Epithelial cell of proximal tubule (primary cell): Measurements from ENCODE around the gene CNNM2. TPM values are rescaled to one million over a fixed set of nuclear protein-coding genes. Genes with fewer than 3 reads are reported as not detected.

Source experiments
- DNase-seq: peaks from one replicate; pipeline ENCODE4 v3.0.0-alpha.2; 2011; ENCODE audit warnings: low read depth
- H3K4me3 ChIP-seq: 2 replicates; pipeline ENCODE4 v1.5.1; 2011; ENCODE audit warnings: low read depth, mild to moderate bottlenecking, low read length
- total RNA-seq: library from RNA; depleted of rRNA; stranded (reverse); fragments of >200 nt; gene quantifications from 2 replicates; pipeline ENCODE4 v1.2.3, GENCODE V29; 2015
- TF ChIP-seq, protein P1 (sequence below): conservative IDR thresholded peaks from 2 replicates; pipeline ENCODE4 v1.5.1; 2012; ENCODE audit warnings: low read depth, mild to moderate bottlenecking, low read length

CNNM2 gene
- total RNA-seq, 1 donor from 2014 or later, result 1.2 TPM

DNA sequence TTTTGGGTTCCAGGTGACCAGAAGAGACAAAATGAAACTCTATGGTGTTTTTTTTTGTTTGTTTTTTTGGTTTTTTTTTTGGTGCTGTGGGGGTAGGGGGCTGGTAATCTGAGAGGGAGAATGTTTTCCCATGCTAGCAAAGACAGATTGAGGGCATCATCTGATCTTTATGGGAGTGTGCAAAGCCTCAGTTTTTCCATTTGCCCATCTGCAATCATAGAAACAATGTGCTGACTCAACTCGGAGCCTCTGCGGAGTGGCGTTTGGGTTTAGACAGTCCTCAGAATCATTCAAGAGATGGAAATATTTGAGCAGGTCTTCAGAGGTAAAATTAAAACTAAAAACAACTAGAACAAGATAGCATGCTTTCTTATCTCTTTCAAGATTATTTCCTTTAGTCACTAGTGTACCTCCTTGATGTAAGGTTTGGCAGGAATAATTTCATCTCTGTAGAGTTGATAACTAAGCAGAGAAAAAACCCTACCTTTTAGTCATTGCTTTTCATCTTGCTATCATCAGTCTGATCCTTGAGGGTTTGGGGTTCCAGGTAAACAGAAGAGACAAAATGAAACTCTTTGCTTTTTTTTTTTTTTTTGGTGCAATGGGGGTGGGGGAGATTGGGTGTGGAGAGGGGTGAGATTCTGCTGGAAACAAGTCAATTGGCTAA, 18.0 kb downstream of the CNNM2 start:
- no peak overlapping the region for H3K4me3 ChIP-seq
- TF ChIP-seq, protein P1, sequence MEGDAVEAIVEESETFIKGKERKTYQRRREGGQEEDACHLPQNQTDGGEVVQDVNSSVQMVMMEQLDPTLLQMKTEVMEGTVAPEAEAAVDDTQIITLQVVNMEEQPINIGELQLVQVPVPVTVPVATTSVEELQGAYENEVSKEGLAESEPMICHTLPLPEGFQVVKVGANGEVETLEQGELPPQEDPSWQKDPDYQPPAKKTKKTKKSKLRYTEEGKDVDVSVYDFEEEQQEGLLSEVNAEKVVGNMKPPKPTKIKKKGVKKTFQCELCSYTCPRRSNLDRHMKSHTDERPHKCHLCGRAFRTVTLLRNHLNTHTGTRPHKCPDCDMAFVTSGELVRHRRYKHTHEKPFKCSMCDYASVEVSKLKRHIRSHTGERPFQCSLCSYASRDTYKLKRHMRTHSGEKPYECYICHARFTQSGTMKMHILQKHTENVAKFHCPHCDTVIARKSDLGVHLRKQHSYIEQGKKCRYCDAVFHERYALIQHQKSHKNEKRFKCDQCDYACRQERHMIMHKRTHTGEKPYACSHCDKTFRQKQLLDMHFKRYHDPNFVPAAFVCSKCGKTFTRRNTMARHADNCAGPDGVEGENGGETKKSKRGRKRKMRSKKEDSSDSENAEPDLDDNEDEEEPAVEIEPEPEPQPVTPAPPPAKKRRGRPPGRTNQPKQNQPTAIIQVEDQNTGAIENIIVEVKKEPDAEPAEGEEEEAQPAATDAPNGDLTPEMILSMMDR, result no peak
- DNase-seq, result no peak

- H3K4me3 ChIP-seq, result no peak overlapping the region
- TF ChIP-seq, protein P1, result no peak
- DNase-seq, result no peak
These were observed 23.3 kb downstream of the CNNM2 start for GRCh38 chr10:102941401-102941800.

DNA sequence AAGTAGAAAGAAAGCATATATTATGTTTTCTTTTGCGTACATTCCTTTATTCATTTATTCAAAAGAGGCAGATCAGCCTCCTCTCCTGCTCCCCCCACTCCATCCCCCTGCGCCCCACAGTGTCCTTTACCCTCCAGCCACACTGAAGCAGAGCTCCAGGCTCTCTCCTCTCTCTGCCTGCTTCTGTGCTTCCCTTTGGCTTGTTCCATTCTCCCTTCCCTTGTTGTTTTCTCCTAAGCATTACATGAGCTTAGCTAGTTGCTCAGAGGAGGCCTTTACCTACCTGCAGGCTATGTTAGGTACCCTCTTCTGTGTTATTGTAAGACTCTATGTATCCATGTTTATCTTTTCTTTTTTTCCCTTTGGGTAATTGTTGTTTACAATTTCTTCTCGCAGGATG, 27.4 kb downstream of the CNNM2 start:
- DNase-seq, result no peak
- TF ChIP-seq, protein P1, result no peak
- no peak overlapping the region for H3K4me3 ChIP-seq

DNA sequence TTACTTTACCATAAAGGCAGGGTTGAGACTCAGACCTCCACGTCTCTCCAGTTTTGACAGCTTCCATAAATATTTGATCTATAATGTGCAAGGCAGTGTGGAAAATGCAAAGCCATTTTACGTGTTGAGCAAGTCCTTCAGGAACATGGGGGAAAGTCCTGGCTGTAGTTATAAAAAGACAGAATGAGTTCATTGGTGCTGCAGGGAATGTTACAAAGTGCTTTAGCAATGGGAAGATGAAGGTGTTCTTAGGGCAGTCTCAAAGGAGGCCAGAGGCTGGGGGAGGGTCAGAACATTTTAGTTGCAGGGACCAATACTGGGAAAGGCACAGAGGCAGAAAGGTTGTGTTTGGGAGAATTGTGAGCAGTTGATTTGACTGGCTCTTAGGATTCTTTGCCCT, 27.9 kb downstream of the CNNM2 start:
- no peak overlapping the region for H3K4me3 ChIP-seq
- DNase-seq, result no peak
- TF ChIP-seq, protein P1, result no peak

DNA sequence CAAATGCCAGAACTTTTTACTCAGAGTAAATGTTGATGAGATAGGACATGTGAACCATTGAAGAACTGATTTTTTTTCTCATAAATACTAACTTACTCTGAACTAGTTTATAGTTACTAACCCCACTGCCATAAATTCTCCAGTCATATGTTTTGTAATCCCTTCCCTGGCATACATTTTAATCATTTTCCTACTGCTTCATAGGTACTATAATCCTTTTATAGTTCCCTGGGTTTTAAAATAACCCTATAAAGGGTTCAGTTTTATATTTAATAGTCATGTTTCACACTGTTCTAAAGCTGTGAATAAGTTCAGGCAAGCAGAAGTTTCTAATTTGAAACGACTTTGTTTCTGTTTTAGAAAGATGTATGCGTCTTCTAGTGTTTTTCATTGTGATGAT, 28.9 kb downstream of the CNNM2 start:
- no peak overlapping the region for H3K4me3 ChIP-seq
- no peak for DNase-seq
- TF ChIP-seq, protein P1, result no peak

DNA sequence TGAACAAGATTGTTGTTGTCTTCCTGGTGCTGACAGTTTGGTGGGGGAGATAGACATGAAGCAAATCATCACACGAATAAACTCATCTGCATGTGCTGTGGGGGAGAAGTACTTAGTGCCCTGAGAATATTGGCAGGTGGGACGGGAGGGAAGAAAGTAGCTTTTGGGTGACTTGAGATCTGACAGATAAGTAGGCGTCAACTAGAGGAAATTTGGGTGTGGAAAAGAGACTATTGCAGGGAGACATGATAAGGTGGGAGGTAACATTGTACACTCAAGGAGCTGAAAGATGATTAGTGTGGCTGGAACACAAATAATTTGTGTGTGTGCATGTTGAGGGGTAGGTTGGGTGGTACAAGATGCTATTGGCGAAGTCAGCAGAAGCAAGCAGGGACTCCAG, 30.1 kb downstream of the CNNM2 start:
- H3K4me3 ChIP-seq, result no peak overlapping the region
- TF ChIP-seq, protein P1, result no peak
- no peak for DNase-seq

GRCh38 chr10:102948786-102949185, 30.7 kb downstream of the CNNM2 start:
- no peak for DNase-seq
- H3K4me3 ChIP-seq, result no peak overlapping the region
- TF ChIP-seq, protein P1, result no peak
